Activated T-helper 17 cell treated with anti-CD3 and anti-CD28 coated beads, Interleukin-2, amount 50 U/mL, for 72 hours (primary cell): ENCODE data around the gene MTA1. TPM values are rescaled to one million over a fixed set of nuclear protein-coding genes. Genes with fewer than 3 reads are reported as not detected.

Experiments
- ATAC-seq: fragments of 150-1000 bp; cut with Tn5 transposase; replicated peaks from 2 replicates; pipeline ENCODE4 v1.10.0; 2021; ENCODE audit warnings: mild to moderate bottlenecking, moderate library complexity
- H3K27ac Mint-ChIP-seq: one replicate; pipeline ENCODE4 v1.8.0; 2022; ENCODE audit warnings: mixed read lengths
- H3K27me3 Mint-ChIP-seq: one replicate; pipeline ENCODE4 v1.8.0; 2022; ENCODE audit warnings: mixed read lengths
- H3K36me3 Mint-ChIP-seq: one replicate; pipeline ENCODE4 v1.8.0; 2022; ENCODE audit warnings: low read depth, mild to moderate bottlenecking, mixed read lengths
- H3K4me1 Mint-ChIP-seq: one replicate; pipeline ENCODE4 v1.8.0; 2022; ENCODE audit warnings: mixed read lengths
- H3K4me3 Mint-ChIP-seq: one replicate; pipeline ENCODE4 v1.8.0; 2022; ENCODE audit warnings: mild to moderate bottlenecking, mixed read lengths
- H3K9me3 Mint-ChIP-seq: one replicate; pipeline ENCODE4 v1.8.0; 2022; ENCODE audit warnings: mixed read lengths
- total RNA-seq, 2 donors: library from RNA; stranded (reverse); gene quantifications; one replicate each; pipeline ENCODE4 v1.2.3, GENCODE V29; 2022

The MTA1 gene
- total RNA-seq, 2 donors from 2014 or later, result 99.4 to 144 TPM

GRCh38 chr14:105411017-105411941 lies 8.3 kb upstream of the MTA1 start:
- H3K27me3 Mint-ChIP-seq, result peaks cover 12% of the 10 kb centered on the region

GRCh38 chr14:105411985-105412770 lies 7.4 kb upstream of the MTA1 start:
- Mint-ChIP-seq H3K4me3 (no peak overlapping the region), H3K9me3 (no peaks in the 10 kb centered on the region), H3K27me3 (peaks cover 12% of the 10 kb centered on the region), H3K27ac (no peak overlapping the region), H3K4me1 (no peaks in the 10 kb centered on the region), H3K36me3 (no peaks in the 10 kb centered on the region)
- no peak for ATAC-seq

More at GRCh38 chr14:105411017-105411941, 8.3 kb upstream of the MTA1 start:
- ATAC-seq, result peak; percentile 61
- Mint-ChIP-seq H3K9me3 (no peaks in the 10 kb centered on the region), H3K27ac (no peak overlapping the region), H3K4me1 (no peaks in the 10 kb centered on the region), H3K4me3 (no peak overlapping the region), H3K36me3 (no peaks in the 10 kb centered on the region)

- Mint-ChIP-seq H3K4me1 (no peaks in the 10 kb centered on the region), H3K4me3 (peak overlapping the region; percentile 9), H3K36me3 (no peaks in the 10 kb centered on the region), H3K9me3 (no peaks in the 10 kb centered on the region), H3K27me3 (peaks cover 12% of the 10 kb centered on the region), H3K27ac (peak overlapping the region; percentile 42)
- ATAC-seq, result no peak
These were observed 6.7 kb upstream of the MTA1 start for GRCh38 chr14:105412771-105413543.

- no peak overlapping the region for H3K4me3 Mint-ChIP-seq
- no peaks in the 10 kb centered on the region for H3K36me3 Mint-ChIP-seq
- H3K27ac Mint-ChIP-seq, result no peak overlapping the region
- H3K27me3 Mint-ChIP-seq, result peaks cover 12% of the 10 kb centered on the region
- ATAC-seq, result no peak
- peaks cover under 1% of the 10 kb centered on the region for H3K4me1 Mint-ChIP-seq
- H3K9me3 Mint-ChIP-seq, result no peaks in the 10 kb centered on the region
These were observed 6.1 kb upstream of the MTA1 start for GRCh38 chr14:105413544-105413886.

- no peaks in the 10 kb centered on the region for H3K36me3 Mint-ChIP-seq
- H3K27ac Mint-ChIP-seq, result no peak overlapping the region
- peaks cover 6% of the 10 kb centered on the region for H3K4me1 Mint-ChIP-seq
- no peaks in the 10 kb centered on the region for H3K9me3 Mint-ChIP-seq
- peak; percentile 73 for ATAC-seq
- peak overlapping the region; percentile 50 for H3K4me3 Mint-ChIP-seq
- H3K27me3 Mint-ChIP-seq, result peaks cover 12% of the 10 kb centered on the region
These were observed 4.9 kb upstream of the MTA1 start for GRCh38 chr14:105414456-105415371.

GRCh38 chr14:105415481-105416428 lies 3.9 kb upstream of the MTA1 start:
- Mint-ChIP-seq H3K36me3 (peaks cover 3% of the 10 kb centered on the region), H3K4me3 (peak overlapping the region; percentile 50), H3K27ac (no peak overlapping the region), H3K27me3 (peaks cover 12% of the 10 kb centered on the region), H3K9me3 (no peaks in the 10 kb centered on the region), H3K4me1 (peaks cover 6% of the 10 kb centered on the region)
- no peak for ATAC-seq

- Mint-ChIP-seq H3K4me1 (peaks cover 6% of the 10 kb centered on the region), H3K9me3 (no peaks in the 10 kb centered on the region), H3K36me3 (peaks cover 10% of the 10 kb centered on the region), H3K4me3 (peak overlapping the region; percentile 2), H3K27me3 (peaks cover 12% of the 10 kb centered on the region), H3K27ac (no peak overlapping the region)
- no peak for ATAC-seq
These were observed 3.0 kb upstream of the MTA1 start for GRCh38 chr14:105416671-105417070.

- no peak for ATAC-seq
- H3K4me3 Mint-ChIP-seq, result no peak overlapping the region
- peaks cover 16% of the 10 kb centered on the region for H3K4me1 Mint-ChIP-seq
- H3K36me3 Mint-ChIP-seq, result peaks cover 21% of the 10 kb centered on the region
- H3K27ac Mint-ChIP-seq, result no peak overlapping the region
- H3K9me3 Mint-ChIP-seq, result no peaks in the 10 kb centered on the region
- peaks cover 11% of the 10 kb centered on the region for H3K27me3 Mint-ChIP-seq
These were observed 1.9 kb upstream of the MTA1 start for GRCh38 chr14:105417690-105418121.

- Mint-ChIP-seq H3K9me3 (no peaks in the 10 kb centered on the region), H3K4me1 (peaks cover 16% of the 10 kb centered on the region), H3K27ac (peak overlapping the region; percentile 61), H3K36me3 (peaks cover 25% of the 10 kb centered on the region), H3K27me3 (peaks cover 2% of the 10 kb centered on the region), H3K4me3 (peak overlapping the region; percentile 59)
- ATAC-seq, result no peak
These were observed 1.1 kb upstream of the MTA1 start for GRCh38 chr14:105418269-105419194.

- H3K4me1 Mint-ChIP-seq, result peaks cover 16% of the 10 kb centered on the region
- ATAC-seq, result peak; percentile 4
- no peaks in the 10 kb centered on the region for H3K27me3 Mint-ChIP-seq
- H3K36me3 Mint-ChIP-seq, result peaks cover 29% of the 10 kb centered on the region
- peak overlapping the region; percentile 89 for H3K27ac Mint-ChIP-seq
- H3K4me3 Mint-ChIP-seq, result peak overlapping the region; percentile 85
- no peaks in the 10 kb centered on the region for H3K9me3 Mint-ChIP-seq
These were observed 710 bp downstream of the MTA1 start for GRCh38 chr14:105420101-105420973.

GRCh38 chr14:105420974-105421674 lies 1.5 kb downstream of the MTA1 start:
- H3K36me3 Mint-ChIP-seq, result peaks cover 33% of the 10 kb centered on the region
- H3K4me1 Mint-ChIP-seq, result peaks cover 16% of the 10 kb centered on the region
- H3K9me3 Mint-ChIP-seq, result no peaks in the 10 kb centered on the region
- H3K27me3 Mint-ChIP-seq, result no peaks in the 10 kb centered on the region
- H3K4me3 Mint-ChIP-seq, result peak overlapping the region; percentile 85
- ATAC-seq, result no peak
- peak overlapping the region; percentile 89 for H3K27ac Mint-ChIP-seq
